ENCODE data around the gene SVOP. TPM values are rescaled to one million over a fixed set of nuclear protein-coding genes. Genes with fewer than 3 reads are reported as not detected.
"Not testable (repeated sequence)": the region's sequence is repeated elsewhere in the genome, so short reads cannot be mapped to it uniquely, and the experiment has no call there.

The SVOP gene
- total and polyA plus RNA-seq, 11 donors = 0.14 to 5.3 (median 2.2) TPM

DNA sequence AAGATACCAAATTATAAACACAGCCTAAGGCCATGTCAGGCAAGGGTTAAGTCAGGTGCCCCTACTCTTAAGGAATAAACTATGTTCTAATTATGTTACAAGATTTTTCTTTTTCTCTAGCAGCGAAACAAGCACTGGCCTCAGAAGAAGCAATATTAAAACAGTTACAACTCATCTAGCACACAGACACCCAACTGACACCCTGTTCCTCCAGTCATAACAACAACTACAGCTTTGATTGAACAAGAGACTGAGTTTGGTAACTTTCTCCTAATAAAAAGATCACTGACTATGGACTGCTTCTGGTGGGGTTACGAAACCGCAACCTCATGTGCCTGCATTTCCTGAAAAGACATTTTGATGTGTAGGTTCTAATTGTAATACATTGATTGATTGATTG lies 144.3 kb downstream of the SVOP start:
- WGBS, 4 donors = 87 to 95% (median 92%) methylated on average over 3 of the region's 3 CpGs
- Histone ChIP-seq H3K36me3 (no peaks in the 10 kb centered on the region), H3K4me3 (no peak overlapping the region), H3K9me3 (peaks cover 0 to 4% (median 0%) of the 10 kb centered on the region in 12 donors), H3K27me3 (no peaks in the 10 kb centered on the region), H3K27ac (no peak overlapping the region), H3K4me1 (no peaks in the 10 kb centered on the region)
- DNase-seq = no peak
- TF ChIP-seq, protein P1, sequence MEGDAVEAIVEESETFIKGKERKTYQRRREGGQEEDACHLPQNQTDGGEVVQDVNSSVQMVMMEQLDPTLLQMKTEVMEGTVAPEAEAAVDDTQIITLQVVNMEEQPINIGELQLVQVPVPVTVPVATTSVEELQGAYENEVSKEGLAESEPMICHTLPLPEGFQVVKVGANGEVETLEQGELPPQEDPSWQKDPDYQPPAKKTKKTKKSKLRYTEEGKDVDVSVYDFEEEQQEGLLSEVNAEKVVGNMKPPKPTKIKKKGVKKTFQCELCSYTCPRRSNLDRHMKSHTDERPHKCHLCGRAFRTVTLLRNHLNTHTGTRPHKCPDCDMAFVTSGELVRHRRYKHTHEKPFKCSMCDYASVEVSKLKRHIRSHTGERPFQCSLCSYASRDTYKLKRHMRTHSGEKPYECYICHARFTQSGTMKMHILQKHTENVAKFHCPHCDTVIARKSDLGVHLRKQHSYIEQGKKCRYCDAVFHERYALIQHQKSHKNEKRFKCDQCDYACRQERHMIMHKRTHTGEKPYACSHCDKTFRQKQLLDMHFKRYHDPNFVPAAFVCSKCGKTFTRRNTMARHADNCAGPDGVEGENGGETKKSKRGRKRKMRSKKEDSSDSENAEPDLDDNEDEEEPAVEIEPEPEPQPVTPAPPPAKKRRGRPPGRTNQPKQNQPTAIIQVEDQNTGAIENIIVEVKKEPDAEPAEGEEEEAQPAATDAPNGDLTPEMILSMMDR (IDR thresholded peaks at IDR 0.05) = no peak
- no peak for TF ChIP-seq POLR2A (IDR thresholded peaks at IDR 0.05)
- ATAC-seq = no peak
- intact Hi-C loops (cut with DNase I) = loop anchor here in 1 of 10 donors (10.0 kb wide), 1 partner anchor 68 kb away; no protein-coding TSS in a partner anchor

DNA sequence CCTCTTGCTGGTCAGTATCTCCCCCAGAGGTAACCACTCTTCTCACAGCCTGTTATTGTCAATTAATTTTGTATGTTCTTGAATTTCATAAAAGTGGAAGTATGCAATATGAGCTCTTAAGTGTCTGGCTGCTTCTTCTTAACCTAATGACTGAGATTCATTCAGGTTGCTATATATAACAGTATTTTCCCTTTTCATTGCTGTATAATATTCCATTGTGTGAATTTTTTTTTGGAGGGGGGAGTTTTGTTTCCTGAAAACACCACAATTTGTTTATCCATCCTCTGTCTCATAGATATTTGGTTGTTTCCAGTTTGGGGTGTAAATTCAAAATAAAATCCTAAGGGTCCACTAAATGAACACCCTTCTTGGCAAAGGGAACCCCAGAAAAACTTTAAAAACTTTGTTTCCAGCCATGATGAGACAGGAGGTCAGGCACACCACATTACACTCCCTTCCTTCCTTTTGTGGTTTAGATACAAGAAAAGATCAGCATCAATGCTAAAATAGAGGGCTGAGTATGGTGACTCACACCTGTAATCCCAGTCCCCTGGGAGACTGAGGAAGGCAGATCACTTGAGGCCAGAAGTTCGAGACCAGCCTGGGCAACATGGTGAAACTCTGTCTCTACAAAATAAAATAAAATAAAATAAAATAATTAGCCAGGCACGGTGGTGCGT lies 145.0 kb downstream of the SVOP start:
- Histone ChIP-seq H3K4me3 (no peak overlapping the region), H3K4me1 (no peaks in the 10 kb centered on the region), H3K27me3 (no peaks in the 10 kb centered on the region), H3K27ac (no peak overlapping the region), H3K36me3 (no peaks in the 10 kb centered on the region), H3K9me3 (peaks cover 0 to 4% (median 0%) of the 10 kb centered on the region in 12 donors)
- no peak for DNase-seq
- 76 to 83% (median 80%) methylated on average over 3 of the region's 3 CpGs for WGBS, 4 donors
- intact Hi-C loops (cut with DNase I) = loop anchor here in 1 of 10 donors (10.0 kb wide), 1 partner anchor 69 kb away; no protein-coding TSS in a partner anchor
- no peak for ATAC-seq
- no peak for TF ChIP-seq POLR2A (IDR thresholded peaks at IDR 0.05)
- TF ChIP-seq, protein P1 (IDR thresholded peaks at IDR 0.05) = no peak

DNA sequence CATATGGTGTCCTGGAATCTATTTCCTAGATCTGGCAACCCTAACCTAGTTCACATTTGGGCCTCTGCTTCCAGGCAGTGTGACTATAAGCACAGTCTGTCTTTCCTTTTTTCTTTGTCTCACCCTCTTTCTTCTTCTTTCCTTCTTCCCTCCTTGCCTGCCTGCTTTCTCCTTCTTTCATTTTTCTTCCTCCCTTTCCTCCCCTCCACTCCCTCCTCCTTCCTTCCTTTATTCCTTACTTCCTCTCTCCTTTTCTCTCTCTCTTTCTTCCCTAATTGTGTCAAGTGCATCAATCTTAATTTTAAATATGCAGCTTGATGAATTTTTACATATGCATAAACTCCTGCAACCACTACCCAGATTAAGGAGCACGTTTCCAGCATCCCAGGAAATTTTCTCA lies 145.6 kb downstream of the SVOP start:
- intact Hi-C loops (cut with DNase I) = loop anchor here in 1 of 10 donors (10.0 kb wide), 1 partner anchor 70 kb away; no protein-coding TSS in a partner anchor
- Histone ChIP-seq H3K36me3 (no peaks in the 10 kb centered on the region), H3K4me1 (no peaks in the 10 kb centered on the region), H3K27ac (no peak overlapping the region), H3K27me3 (no peaks in the 10 kb centered on the region), H3K4me3 (no peak overlapping the region), H3K9me3 (peaks cover 0 to 4% (median 0%) of the 10 kb centered on the region in 12 donors)
- no peak for ATAC-seq
- WGBS, 4 donors = 29 to 35% (median 33%) methylated on average over 1 of the region's 1 CpG
- no peak for DNase-seq
- no peak for TF ChIP-seq POLR2A (IDR thresholded peaks at IDR 0.05)
- TF ChIP-seq, protein P1 (IDR thresholded peaks at IDR 0.05) = no peak

DNA sequence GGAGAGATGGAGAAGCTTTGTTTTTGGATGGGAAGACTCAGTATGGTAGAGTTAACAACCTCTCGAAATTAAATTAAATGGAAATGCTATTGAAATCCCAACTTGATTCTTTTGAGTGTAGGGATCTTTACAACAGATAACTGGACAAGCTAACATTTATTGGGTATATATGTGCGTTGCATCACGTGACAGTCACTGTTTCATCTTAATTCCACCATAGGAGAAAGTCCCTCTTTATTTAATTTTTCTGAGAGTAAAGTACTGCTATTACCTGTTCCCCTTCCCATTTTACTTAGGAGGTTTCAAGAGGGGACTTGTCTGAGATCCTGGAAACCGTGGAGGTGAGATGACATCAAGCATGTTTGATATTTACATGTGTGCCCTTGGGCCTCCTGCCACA lies 152.1 kb downstream of the SVOP start:
- DNase-seq = no peak
- Histone ChIP-seq H3K36me3 (no peaks in the 10 kb centered on the region), H3K9me3 (peaks cover 0 to 2% (median 0%) of the 10 kb centered on the region in 12 donors), H3K27ac (no peak overlapping the region), H3K27me3 (no peaks in the 10 kb centered on the region), H3K4me3 (no peak overlapping the region), H3K4me1 (no peaks in the 10 kb centered on the region)
- TF ChIP-seq, protein P1 (IDR thresholded peaks at IDR 0.05) = no peak
- no peak for TF ChIP-seq POLR2A (IDR thresholded peaks at IDR 0.05)
- ATAC-seq = no peak
- intact Hi-C loops (cut with DNase I) = loop anchor here in 3 of 10 donors (5.0 to 10.0 kb wide), 3 partner anchors 74 to 176 kb away; no protein-coding TSS in a partner anchor
- WGBS, 4 donors = 92 to 97% (median 95%) methylated on average over 4 of the region's 4 CpGs

DNA sequence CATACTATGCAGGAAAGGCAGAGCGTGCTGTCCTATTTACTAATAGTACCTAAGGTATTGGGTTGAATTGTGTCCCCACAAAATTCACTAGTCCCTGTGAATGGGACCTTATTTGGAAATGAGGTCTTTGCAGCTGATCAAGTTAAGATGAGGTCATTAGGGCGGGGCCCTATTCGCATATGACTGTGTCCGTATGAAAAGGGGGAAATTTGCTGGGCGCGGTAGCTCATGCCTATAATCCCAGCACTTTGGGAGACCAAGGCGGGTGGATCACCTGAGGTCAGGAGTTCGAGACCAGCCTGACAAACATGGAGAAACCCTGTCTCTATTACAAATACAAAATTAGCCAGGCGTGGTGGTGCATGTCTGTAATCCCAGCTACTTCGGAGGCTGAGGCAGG lies 154.8 kb downstream of the SVOP start:
- H3K4me3 ChIP-seq, H3K9me3 ChIP-seq, DNase-seq, H3K36me3 ChIP-seq, ATAC-seq, H3K27ac ChIP-seq, H3K27me3 ChIP-seq: not testable (repeated sequence)
- peaks cover 0 to 12% (median 0%) of the 10 kb centered on the region in 12 donors for H3K4me1 ChIP-seq
- intact Hi-C loops (cut with DNase I) = loop anchor here in 3 of 10 donors (5.0 to 10.0 kb wide), 3 partner anchors 76 to 179 kb away; no protein-coding TSS in a partner anchor
- WGBS, 4 donors = 86 to 93% (median 89%) methylated on average over 10 of the region's 10 CpGs
